ENCODE data around the gene NUP188.

DNA sequence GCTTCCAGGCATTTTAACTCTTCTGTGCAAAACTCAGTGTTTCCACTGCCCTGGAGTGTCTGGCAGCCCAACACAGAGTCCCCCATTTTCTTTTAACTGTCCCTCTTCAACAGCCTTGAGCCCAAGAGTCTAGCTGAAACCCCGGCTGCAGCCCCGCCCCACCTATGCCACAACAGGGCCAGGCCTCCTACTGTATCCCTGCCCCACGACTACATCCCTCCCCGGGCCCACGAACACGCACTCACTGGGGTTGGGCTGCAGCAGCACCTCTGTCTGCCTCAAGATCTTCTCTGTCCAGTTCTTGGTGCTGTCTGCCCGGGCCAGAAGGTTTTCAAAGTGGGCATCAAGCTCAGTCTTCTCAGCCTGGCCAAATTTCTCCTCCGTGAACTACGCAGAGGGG, 74.5 kb downstream of the NUP188 start:
- TF ChIP-seq ZNF384 (IDR thresholded peaks at IDR 0.05) (no peak), BHLHE40 (IDR thresholded peaks at IDR 0.05; ENCODE audit: borderline replicate concordance) (no peak), SP1 (IDR thresholded peaks at IDR 0.05) (no peak), FOXA1 (IDR thresholded peaks at IDR 0.05) (no peak), ARNT (IDR thresholded peaks at IDR 0.05) (no peak), HDGF (IDR thresholded peaks at IDR 0.05; ENCODE audit: borderline replicate concordance) (no peak), CTBP1 (IDR thresholded peaks at IDR 0.05; ENCODE audit: borderline replicate concordance) (no peak), L3MBTL2 (conservative IDR thresholded peaks at IDR 0.05) (no peak), FOXK2 (IDR thresholded peaks at IDR 0.05) (no peak)

Data from HEK293T (cell line).